WTC11 (cell line): ENCODE results near the gene HLA-DMA. TPM values are rescaled to one million over a fixed set of nuclear protein-coding genes. Genes with fewer than 3 reads are reported as not detected.
A peak's percentile ranks its signal among the peaks of the same experiment; 100 is the strongest.

Experiments used
- CREB1 ChIP-seq: sonication (generic); formaldehyde crosslinking; IDR thresholded peaks from 2 replicates; pipeline ENCODE4 v1.8.0; 2023; ENCODE audit warnings: mild to moderate bottlenecking, missing genetic modification reagents
- CREM ChIP-seq: sonication (generic); formaldehyde crosslinking; IDR thresholded peaks from 2 replicates; pipeline ENCODE4 v1.8.1; 2022; ENCODE audit warnings: mild to moderate bottlenecking, missing genetic modification reagents, moderate library complexity
- GABPB1 ChIP-seq: sonication (generic); formaldehyde crosslinking; IDR thresholded peaks from 2 replicates; pipeline ENCODE4 v1.8.1; 2023; ENCODE audit warnings: mild to moderate bottlenecking, missing genetic modification reagents
- GRHL2 ChIP-seq: fragments of 250-450 bp; sonication (Bioruptor Pico); IDR thresholded peaks from 2 replicates; pipeline ENCODE4 v1.8.0; 2022; ENCODE audit warnings: mild to moderate bottlenecking, moderate library complexity; ENCODE audit not compliant: insufficient replicate concordance, severe bottlenecking
- OVOL2 ChIP-seq: fragments of 250-450 bp; sonication (Bioruptor Pico); IDR thresholded peaks from 2 replicates; pipeline ENCODE4 v1.9.0; 2021; ENCODE audit warnings: mild to moderate bottlenecking, borderline replicate concordance
- ZNF219 ChIP-seq: sonication (generic); formaldehyde crosslinking; IDR thresholded peaks from 2 replicates; pipeline ENCODE4 v1.8.0; 2023; ENCODE audit warnings: missing genetic modification reagents, mild to moderate bottlenecking, borderline replicate concordance
- ZNF232 ChIP-seq: sonication (generic); formaldehyde crosslinking; IDR thresholded peaks from 2 replicates; pipeline ENCODE4 v1.8.0; 2022; ENCODE audit warnings: mild to moderate bottlenecking, missing genetic modification reagents
- ZNF263 ChIP-seq: sonication (generic); formaldehyde crosslinking; IDR thresholded peaks from 2 replicates; pipeline ENCODE4 v1.8.1; 2022; ENCODE audit warnings: low read depth, mild to moderate bottlenecking, moderate library complexity, missing genetic modification reagents
- ZNF396 ChIP-seq: fragments of 250-450 bp; sonication (Bioruptor Pico); IDR thresholded peaks from 2 replicates; pipeline ENCODE4 v1.8.0; 2021; ENCODE audit warnings: mild to moderate bottlenecking, moderate library complexity, borderline replicate concordance
- ZNF423 ChIP-seq: fragments of 250-450 bp; sonication (Bioruptor Pico); IDR thresholded peaks from 2 replicates; pipeline ENCODE4 v2.1.2; 2022; ENCODE audit warnings: mild to moderate bottlenecking, moderate library complexity
- total RNA-seq: library from RNA; stranded (reverse); gene quantifications from 3 replicates; pipeline ENCODE4 v1.2.3, GENCODE V29; 2021
- TF ChIP-seq, protein P1 (sequence below): sonication (generic); formaldehyde crosslinking; IDR thresholded peaks from 2 replicates; pipeline ENCODE4 v1.8.0; 2022; ENCODE audit warnings: mild to moderate bottlenecking, missing genetic modification reagents
- TF ChIP-seq, protein P2 (sequence below): sonication (generic); formaldehyde crosslinking; IDR thresholded peaks from 2 replicates; pipeline ENCODE4 v1.8.0; 2022; ENCODE audit warnings: mild to moderate bottlenecking, missing genetic modification reagents
- TF ChIP-seq, protein P3 (sequence below): sonication (generic); formaldehyde crosslinking; IDR thresholded peaks from 2 replicates; pipeline ENCODE4 v1.8.1; 2023; ENCODE audit warnings: mild to moderate bottlenecking, missing genetic modification reagents
- TF ChIP-seq, protein P4 (sequence below): sonication (generic); formaldehyde crosslinking; conservative IDR thresholded peaks from 2 replicates; pipeline ENCODE4 v1.8.1; 2023; ENCODE audit warnings: mild to moderate bottlenecking, low read depth, missing genetic modification reagents, moderate library complexity
- TF ChIP-seq, protein P5 (sequence below): sonication (generic); formaldehyde crosslinking; IDR thresholded peaks from 2 replicates; pipeline ENCODE4 v1.8.0; 2023; ENCODE audit warnings: missing genetic modification reagents
- TF ChIP-seq, protein P6 (sequence below): sonication (generic); formaldehyde crosslinking; conservative IDR thresholded peaks from 2 replicates; pipeline ENCODE4 v1.8.1; 2022; ENCODE audit warnings: mild to moderate bottlenecking, missing genetic modification reagents
- TF ChIP-seq, protein P7 (sequence below): sonication (generic); formaldehyde crosslinking; IDR thresholded peaks from 2 replicates; pipeline ENCODE4 v1.8.1; 2022; ENCODE audit warnings: low read depth, missing genetic modification reagents, borderline replicate concordance
- TF ChIP-seq, protein P8 (sequence below): sonication (generic); formaldehyde crosslinking; IDR thresholded peaks from 2 replicates; pipeline ENCODE4 v1.8.0; 2022; ENCODE audit warnings: mild to moderate bottlenecking, missing genetic modification reagents
- TF ChIP-seq, protein P9 (sequence below): sonication (generic); formaldehyde crosslinking; IDR thresholded peaks from 2 replicates; pipeline ENCODE4 v1.8.1; 2022; ENCODE audit warnings: low read depth, mild to moderate bottlenecking, moderate library complexity, missing genetic modification reagents, borderline replicate concordance
- TF ChIP-seq, protein P10 (sequence below): sonication (generic); formaldehyde crosslinking; IDR thresholded peaks from 2 replicates; pipeline ENCODE4 v1.8.1; 2023; ENCODE audit warnings: mild to moderate bottlenecking, missing genetic modification reagents, borderline replicate concordance

The HLA-DMA gene
- total RNA-seq, 1 experiment from 2014 or later: 6.6 TPM

DNA sequence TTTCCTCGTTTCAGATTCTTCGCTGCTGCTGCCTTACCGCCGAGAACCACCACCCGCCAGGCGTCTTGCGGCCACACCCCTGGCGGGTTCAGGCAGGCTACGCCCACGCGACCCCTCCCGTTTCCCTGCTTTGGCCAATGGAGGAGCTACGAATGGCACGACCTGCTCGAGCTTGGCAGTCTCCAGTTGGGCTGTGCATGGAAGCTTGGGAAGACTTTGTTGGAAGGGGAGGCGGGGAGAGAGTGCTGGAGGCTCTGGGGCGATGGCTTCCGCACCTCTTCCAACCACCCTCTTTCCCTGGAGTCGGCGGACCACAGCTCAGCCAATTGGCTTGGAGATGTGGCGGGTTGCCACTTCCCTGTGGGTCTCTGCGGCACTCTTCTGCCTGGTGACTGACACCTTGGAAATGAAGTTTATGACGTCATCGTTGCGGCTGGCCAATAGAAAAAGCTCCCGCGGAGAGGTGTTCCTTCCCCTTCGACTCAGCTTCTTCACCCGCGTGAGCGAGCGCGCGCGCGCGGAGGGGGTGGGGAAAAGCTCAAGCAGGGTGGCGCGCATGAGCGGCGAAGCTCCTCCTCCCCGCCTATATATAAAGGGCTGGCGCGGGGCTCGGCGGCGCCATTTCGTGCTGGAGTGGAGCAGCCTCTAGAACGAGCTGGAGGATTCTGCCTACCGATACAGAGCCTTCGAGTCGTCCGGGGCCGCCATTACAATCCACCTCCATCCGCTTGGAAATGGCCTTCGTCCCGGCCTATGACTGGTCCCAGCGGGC, 18.9 kb upstream of the HLA-DMA start (continued):
- TF ChIP-seq ZNF232 (CRISPR knock-in tag): 0 out of 2 replicates have a peak, but pooled peaks have one; percentile 46
- no peak for TF ChIP-seq ZNF263
- TF ChIP-seq GABPB1 (CRISPR knock-in tag): 0 out of 2 replicates have a peak, but pooled peaks have one; percentile 26
- no peak for TF ChIP-seq CREB1
- peak; percentile 79; the same call in 1 of the 2 replicates for TF ChIP-seq CREM (CRISPR knock-in tag)
- no peak for TF ChIP-seq GRHL2
- TF ChIP-seq ZNF219: no peak
- TF ChIP-seq, protein P1, sequence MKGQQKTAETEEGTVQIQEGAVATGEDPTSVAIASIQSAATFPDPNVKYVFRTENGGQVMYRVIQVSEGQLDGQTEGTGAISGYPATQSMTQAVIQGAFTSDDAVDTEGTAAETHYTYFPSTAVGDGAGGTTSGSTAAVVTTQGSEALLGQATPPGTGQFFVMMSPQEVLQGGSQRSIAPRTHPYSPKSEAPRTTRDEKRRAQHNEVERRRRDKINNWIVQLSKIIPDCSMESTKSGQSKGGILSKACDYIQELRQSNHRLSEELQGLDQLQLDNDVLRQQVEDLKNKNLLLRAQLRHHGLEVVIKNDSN (CRISPR knock-in tag): peak; percentile 56; the same call in 1 of the 2 replicates
- TF ChIP-seq, protein P2, sequence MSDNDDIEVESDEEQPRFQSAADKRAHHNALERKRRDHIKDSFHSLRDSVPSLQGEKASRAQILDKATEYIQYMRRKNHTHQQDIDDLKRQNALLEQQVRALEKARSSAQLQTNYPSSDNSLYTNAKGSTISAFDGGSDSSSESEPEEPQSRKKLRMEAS (CRISPR knock-in tag): peak; percentile 85
- TF ChIP-seq, protein P3, sequence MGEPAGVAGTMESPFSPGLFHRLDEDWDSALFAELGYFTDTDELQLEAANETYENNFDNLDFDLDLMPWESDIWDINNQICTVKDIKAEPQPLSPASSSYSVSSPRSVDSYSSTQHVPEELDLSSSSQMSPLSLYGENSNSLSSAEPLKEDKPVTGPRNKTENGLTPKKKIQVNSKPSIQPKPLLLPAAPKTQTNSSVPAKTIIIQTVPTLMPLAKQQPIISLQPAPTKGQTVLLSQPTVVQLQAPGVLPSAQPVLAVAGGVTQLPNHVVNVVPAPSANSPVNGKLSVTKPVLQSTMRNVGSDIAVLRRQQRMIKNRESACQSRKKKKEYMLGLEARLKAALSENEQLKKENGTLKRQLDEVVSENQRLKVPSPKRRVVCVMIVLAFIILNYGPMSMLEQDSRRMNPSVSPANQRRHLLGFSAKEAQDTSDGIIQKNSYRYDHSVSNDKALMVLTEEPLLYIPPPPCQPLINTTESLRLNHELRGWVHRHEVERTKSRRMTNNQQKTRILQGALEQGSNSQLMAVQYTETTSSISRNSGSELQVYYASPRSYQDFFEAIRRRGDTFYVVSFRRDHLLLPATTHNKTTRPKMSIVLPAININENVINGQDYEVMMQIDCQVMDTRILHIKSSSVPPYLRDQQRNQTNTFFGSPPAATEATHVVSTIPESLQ (CRISPR knock-in tag): no peak
- no peak for TF ChIP-seq ZNF423 (CRISPR knock-in tag)
- TF ChIP-seq, protein P4, sequence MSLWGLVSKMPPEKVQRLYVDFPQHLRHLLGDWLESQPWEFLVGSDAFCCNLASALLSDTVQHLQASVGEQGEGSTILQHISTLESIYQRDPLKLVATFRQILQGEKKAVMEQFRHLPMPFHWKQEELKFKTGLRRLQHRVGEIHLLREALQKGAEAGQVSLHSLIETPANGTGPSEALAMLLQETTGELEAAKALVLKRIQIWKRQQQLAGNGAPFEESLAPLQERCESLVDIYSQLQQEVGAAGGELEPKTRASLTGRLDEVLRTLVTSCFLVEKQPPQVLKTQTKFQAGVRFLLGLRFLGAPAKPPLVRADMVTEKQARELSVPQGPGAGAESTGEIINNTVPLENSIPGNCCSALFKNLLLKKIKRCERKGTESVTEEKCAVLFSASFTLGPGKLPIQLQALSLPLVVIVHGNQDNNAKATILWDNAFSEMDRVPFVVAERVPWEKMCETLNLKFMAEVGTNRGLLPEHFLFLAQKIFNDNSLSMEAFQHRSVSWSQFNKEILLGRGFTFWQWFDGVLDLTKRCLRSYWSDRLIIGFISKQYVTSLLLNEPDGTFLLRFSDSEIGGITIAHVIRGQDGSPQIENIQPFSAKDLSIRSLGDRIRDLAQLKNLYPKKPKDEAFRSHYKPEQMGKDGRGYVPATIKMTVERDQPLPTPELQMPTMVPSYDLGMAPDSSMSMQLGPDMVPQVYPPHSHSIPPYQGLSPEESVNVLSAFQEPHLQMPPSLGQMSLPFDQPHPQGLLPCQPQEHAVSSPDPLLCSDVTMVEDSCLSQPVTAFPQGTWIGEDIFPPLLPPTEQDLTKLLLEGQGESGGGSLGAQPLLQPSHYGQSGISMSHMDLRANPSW (CRISPR knock-in tag): no peak
- TF ChIP-seq, protein P5, sequence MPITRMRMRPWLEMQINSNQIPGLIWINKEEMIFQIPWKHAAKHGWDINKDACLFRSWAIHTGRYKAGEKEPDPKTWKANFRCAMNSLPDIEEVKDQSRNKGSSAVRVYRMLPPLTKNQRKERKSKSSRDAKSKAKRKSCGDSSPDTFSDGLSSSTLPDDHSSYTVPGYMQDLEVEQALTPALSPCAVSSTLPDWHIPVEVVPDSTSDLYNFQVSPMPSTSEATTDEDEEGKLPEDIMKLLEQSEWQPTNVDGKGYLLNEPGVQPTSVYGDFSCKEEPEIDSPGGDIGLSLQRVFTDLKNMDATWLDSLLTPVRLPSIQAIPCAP: peak; percentile 72; the same call in 1 of the 2 replicates
- TF ChIP-seq, protein P6, sequence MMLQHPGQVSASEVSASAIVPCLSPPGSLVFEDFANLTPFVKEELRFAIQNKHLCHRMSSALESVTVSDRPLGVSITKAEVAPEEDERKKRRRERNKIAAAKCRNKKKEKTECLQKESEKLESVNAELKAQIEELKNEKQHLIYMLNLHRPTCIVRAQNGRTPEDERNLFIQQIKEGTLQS (CRISPR knock-in tag): peak; percentile 58; the same call in 1 of the 2 replicates
- TF ChIP-seq OVOL2 (CRISPR knock-in tag): 0 out of 2 replicates have a peak, but pooled peaks have one; percentile 73
- no peak for TF ChIP-seq ZNF396
- TF ChIP-seq, protein P7, sequence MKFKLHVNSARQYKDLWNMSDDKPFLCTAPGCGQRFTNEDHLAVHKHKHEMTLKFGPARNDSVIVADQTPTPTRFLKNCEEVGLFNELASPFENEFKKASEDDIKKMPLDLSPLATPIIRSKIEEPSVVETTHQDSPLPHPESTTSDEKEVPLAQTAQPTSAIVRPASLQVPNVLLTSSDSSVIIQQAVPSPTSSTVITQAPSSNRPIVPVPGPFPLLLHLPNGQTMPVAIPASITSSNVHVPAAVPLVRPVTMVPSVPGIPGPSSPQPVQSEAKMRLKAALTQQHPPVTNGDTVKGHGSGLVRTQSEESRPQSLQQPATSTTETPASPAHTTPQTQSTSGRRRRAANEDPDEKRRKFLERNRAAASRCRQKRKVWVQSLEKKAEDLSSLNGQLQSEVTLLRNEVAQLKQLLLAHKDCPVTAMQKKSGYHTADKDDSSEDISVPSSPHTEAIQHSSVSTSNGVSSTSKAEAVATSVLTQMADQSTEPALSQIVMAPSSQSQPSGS (CRISPR knock-in tag): no peak
- TF ChIP-seq, protein P8, sequence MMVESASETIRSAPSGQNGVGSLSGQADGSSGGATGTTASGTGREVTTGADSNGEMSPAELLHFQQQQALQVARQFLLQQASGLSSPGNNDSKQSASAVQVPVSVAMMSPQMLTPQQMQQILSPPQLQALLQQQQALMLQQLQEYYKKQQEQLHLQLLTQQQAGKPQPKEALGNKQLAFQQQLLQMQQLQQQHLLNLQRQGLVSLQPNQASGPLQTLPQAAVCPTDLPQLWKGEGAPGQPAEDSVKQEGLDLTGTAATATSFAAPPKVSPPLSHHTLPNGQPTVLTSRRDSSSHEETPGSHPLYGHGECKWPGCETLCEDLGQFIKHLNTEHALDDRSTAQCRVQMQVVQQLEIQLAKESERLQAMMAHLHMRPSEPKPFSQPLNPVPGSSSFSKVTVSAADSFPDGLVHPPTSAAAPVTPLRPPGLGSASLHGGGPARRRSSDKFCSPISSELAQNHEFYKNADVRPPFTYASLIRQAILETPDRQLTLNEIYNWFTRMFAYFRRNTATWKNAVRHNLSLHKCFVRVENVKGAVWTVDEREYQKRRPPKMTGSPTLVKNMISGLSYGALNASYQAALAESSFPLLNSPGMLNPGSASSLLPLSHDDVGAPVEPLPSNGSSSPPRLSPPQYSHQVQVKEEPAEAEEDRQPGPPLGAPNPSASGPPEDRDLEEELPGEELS (CRISPR knock-in tag): no peak; the same call in none of the 2 replicates
- TF ChIP-seq, protein P9, sequence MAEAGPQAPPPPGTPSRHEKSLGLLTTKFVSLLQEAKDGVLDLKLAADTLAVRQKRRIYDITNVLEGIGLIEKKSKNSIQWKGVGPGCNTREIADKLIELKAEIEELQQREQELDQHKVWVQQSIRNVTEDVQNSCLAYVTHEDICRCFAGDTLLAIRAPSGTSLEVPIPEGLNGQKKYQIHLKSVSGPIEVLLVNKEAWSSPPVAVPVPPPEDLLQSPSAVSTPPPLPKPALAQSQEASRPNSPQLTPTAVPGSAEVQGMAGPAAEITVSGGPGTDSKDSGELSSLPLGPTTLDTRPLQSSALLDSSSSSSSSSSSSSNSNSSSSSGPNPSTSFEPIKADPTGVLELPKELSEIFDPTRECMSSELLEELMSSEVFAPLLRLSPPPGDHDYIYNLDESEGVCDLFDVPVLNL: peak; percentile 50; the same call in 1 of the 2 replicates
- TF ChIP-seq, protein P10, sequence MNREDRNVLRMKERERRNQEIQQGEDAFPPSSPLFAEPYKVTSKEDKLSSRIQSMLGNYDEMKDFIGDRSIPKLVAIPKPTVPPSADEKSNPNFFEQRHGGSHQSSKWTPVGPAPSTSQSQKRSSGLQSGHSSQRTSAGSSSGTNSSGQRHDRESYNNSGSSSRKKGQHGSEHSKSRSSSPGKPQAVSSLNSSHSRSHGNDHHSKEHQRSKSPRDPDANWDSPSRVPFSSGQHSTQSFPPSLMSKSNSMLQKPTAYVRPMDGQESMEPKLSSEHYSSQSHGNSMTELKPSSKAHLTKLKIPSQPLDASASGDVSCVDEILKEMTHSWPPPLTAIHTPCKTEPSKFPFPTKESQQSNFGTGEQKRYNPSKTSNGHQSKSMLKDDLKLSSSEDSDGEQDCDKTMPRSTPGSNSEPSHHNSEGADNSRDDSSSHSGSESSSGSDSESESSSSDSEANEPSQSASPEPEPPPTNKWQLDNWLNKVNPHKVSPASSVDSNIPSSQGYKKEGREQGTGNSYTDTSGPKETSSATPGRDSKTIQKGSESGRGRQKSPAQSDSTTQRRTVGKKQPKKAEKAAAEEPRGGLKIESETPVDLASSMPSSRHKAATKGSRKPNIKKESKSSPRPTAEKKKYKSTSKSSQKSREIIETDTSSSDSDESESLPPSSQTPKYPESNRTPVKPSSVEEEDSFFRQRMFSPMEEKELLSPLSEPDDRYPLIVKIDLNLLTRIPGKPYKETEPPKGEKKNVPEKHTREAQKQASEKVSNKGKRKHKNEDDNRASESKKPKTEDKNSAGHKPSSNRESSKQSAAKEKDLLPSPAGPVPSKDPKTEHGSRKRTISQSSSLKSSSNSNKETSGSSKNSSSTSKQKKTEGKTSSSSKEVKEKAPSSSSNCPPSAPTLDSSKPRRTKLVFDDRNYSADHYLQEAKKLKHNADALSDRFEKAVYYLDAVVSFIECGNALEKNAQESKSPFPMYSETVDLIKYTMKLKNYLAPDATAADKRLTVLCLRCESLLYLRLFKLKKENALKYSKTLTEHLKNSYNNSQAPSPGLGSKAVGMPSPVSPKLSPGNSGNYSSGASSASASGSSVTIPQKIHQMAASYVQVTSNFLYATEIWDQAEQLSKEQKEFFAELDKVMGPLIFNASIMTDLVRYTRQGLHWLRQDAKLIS: no peak
